H1 (cell line): ENCODE measurements around the gene TNIK. TPM values are rescaled to one million over a fixed set of nuclear protein-coding genes. Genes with fewer than 3 reads are reported as not detected.

Source experiments
- BACH1 ChIP-seq: IDR thresholded peaks from 2 replicates; pipeline ENCODE4 v1.6.1; 2012; ENCODE audit warnings: low read length, improper control_type of control experiment
- HDAC2 ChIP-seq, 2 experiments: fragments of 300-600 bp in 1 of 2; sonication (generic) in 1 of 2; IDR thresholded peaks; 2 replicates each; pipeline ENCODE4 v1.6.1; 2011 to 2012; ENCODE audit warnings: low read depth in 2 of 2, low read length in 2 of 2, mild to moderate bottlenecking in 2 of 2, moderate library complexity in 2 of 2, borderline replicate concordance in 1 of 2, inconsistent platforms in 1 of 2
- TAF7 ChIP-seq: optimal IDR thresholded peaks from 2 replicates; pipeline ENCODE3; 2011; ENCODE audit warnings: low read depth, mild to moderate bottlenecking, inconsistent platforms, low read length, moderate library complexity, borderline replicate concordance
- polyA plus RNA-seq, 7 experiments: library from polyadenylated mRNA; depleted of rRNA in 3 of 7; stranded (reverse) in 5 of 7; unstranded in 2 of 7; fragments of >200 nt in 5 of 7; fragments of 200-250 nt in 2 of 7; gene quantifications; 1 replicate in 5 of 7; 2 replicates in 1 of 7; 4 replicates in 1 of 7; pipeline versions ENCODE4 v1.2.1 to v1.2.3, GENCODE V29; 2011 to 2013; ENCODE audit warnings: missing spikeins in 2 of 7, mixed read lengths in 2 of 7
- total RNA-seq: library from RNA; stranded (reverse); fragmentation: NEBNext Ultra II Directional; extraction: Animal tissue kit (Norgen Biotek cat#: 25700); gene quantifications from 2 replicates; pipeline ENCODE4 v1.2.1, GENCODE V29; 2021

Gene TNIK
- total and polyA plus RNA-seq, 2 of the 8 experiments (the other 6 are each of a cell fraction or from before 2014, with no cell fraction given), result 7.4 to 42.0 TPM

DNA sequence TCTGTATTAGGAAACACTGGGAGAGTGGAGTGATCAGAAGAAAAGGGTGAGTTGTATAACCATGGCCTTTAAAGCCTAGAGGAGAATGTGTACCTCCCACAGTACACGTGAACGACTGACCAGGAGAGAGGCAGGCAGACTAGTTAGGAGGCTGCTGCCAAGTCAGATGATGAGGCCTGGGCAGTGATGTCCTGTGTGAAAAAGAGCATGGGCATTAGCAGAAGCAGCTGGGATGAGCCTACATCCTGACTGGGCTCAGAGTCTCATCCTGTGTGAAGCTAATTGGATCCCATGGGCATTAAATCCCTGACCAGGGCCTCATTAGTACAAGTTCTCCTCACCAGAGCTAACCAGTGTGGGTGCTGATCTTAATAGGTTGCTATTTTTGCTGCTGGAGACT is 344.5 kb downstream of the TNIK start (continued):
- no peak for TF ChIP-seq HDAC2 (IDR thresholded peaks at IDR 0.05; ENCODE audit: borderline replicate concordance in 1 of 2, low read depth in 2 of 2, low read length in 2 of 2)
- TF ChIP-seq TAF7, result no peak
- no peak for TF ChIP-seq BACH1
